PC-9 (cell line): ENCODE results near the gene NDUFS5. TPM values are rescaled to one million over a fixed set of nuclear protein-coding genes. Genes with fewer than 3 reads are reported as not detected.

Experiments used
- BruUV-seq: library from RNA; stranded (reverse); fragments of 400-500 nt; replicated peaks from 2 replicates; lab custom pipeline; 2021; lab: Mats Ljungman, UMichigan
- CTCF ChIA-PET: fragments of 300-600 bp; sonication (Branson Sonifier 250); formaldehyde crosslinking; loops from one replicate; lab custom pipeline; 2022; ENCODE audit warnings: antibody characterized with exemption; lab: Charles Lee
- POLR2A ChIA-PET: fragments of 300-600 bp; sonication (Branson Sonifier 250); formaldehyde crosslinking; loops from one replicate; lab custom pipeline; 2022; ENCODE audit warnings: antibody characterized with exemption; ENCODE audit not compliant: unreplicated experiment; lab: Charles Lee
- DNase-seq, 2 experiments: peaks; one replicate each; pipeline versions ENCODE4 v3.0.0 to v3.0.0-alpha.2; 2015 to 2022; ENCODE audit warnings: mixed read lengths in 1 of 2
- H2AFZ ChIP-seq: fragments of 200-600 bp; sonication (generic); 2 replicates; pipeline ENCODE4 v1.8.1; 2017; ENCODE audit warnings: antibody characterized with exemption
- H3F3A ChIP-seq: fragments of 200-600 bp; sonication (generic); 2 replicates; pipeline ENCODE4 v1.8.1; 2017; ENCODE audit warnings: antibody characterized with exemption, mild to moderate bottlenecking, low read depth; ENCODE audit not compliant: insufficient read depth
- H3K27ac ChIP-seq: fragments of 200-600 bp; sonication (generic); 2 replicates; pipeline ENCODE4 v1.6.1; 2016; ENCODE audit warnings: mixed run types
- H3K27me3 ChIP-seq: fragments of 200-600 bp; sonication (generic); 2 replicates; pipeline ENCODE4 v1.6.1; 2016; ENCODE audit warnings: low read depth, mixed run types; ENCODE audit not compliant: insufficient read depth
- H3K36me3 ChIP-seq: fragments of 200-600 bp; sonication (generic); 2 replicates; pipeline ENCODE4 v1.6.1; 2016; ENCODE audit warnings: low read depth, mixed run types
- H3K4me1 ChIP-seq: fragments of 200-600 bp; sonication (generic); replicated peaks from 2 replicates; pipeline ENCODE4 v1.6.1; 2016; ENCODE audit warnings: mixed run types; ENCODE audit not compliant: insufficient read depth
- H3K4me2 ChIP-seq: fragments of 200-600 bp; sonication (generic); 2 replicates; pipeline ENCODE4 v1.6.1; 2017; ENCODE audit warnings: mixed run types
- H3K4me3 ChIP-seq: fragments of 200-600 bp; sonication (generic); 2 replicates; pipeline ENCODE4 v1.6.1; 2016; ENCODE audit warnings: mixed run types
- H3K79me2 ChIP-seq: fragments of 200-600 bp; sonication (generic); 2 replicates; pipeline ENCODE4 v1.6.1; 2017; ENCODE audit warnings: low read depth, mixed run types
- H3K9me2 ChIP-seq: fragments of 200-600 bp; sonication (generic); 2 replicates; pipeline ENCODE4 v1.8.1; 2017; ENCODE audit warnings: mild to moderate bottlenecking; ENCODE audit not compliant: insufficient read depth
- H3K9me3 ChIP-seq: fragments of 200-600 bp; sonication (generic); 2 replicates; pipeline ENCODE4 v1.8.1; 2016; ENCODE audit warnings: low read depth; ENCODE audit not compliant: insufficient read depth
- H4K20me1 ChIP-seq: fragments of 200-600 bp; sonication (generic); 2 replicates; pipeline ENCODE4 v1.8.1; 2017; ENCODE audit not compliant: insufficient read depth
- EZH2 ChIP-seq: fragments of 200-600 bp; sonication (generic); IDR thresholded peaks from 2 replicates; pipeline ENCODE4 v1.8.0; 2017; ENCODE audit warnings: antibody characterized with exemption, low read depth
- intact Hi-C: fragments of 100-400 bp; cut with micrococcal nuclease; formaldehyde crosslinking; loops from one replicate; pipeline ENCODE4 v1.10.0; 2022; ENCODE audit not compliant: unreplicated experiment
- total RNA-seq: library from RNA; stranded (reverse); gene quantifications from 2 replicates; pipeline ENCODE4 v1.2.3, GENCODE V29; 2021
- TF ChIP-seq, protein P1 (sequence below): fragments of 200-600 bp; sonication (generic); conservative IDR thresholded peaks from 2 replicates; pipeline ENCODE4 v1.6.1; 2017; ENCODE audit warnings: mixed run types, antibody characterized with exemption, mild to moderate bottlenecking, moderate library complexity

NDUFS5 gene
- total RNA-seq, 1 experiment from 2014 or later, result 498 TPM

DNA sequence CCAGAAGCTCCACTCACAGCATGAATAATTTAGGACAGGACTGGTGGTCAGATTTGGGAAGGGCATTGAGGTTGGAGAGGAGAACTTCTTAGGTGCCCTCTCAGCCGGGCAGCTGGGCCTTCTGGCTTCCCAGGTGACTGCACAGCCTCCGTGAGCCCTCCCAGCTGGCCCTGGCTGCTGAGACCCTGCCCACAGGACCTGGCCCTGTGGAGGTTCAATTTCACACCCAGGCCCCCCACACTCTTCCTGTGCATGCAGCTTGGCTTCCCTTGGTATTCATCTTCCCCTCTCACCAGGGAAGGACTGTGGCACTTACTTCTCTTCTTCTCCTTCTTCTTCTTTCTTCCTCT lies 50.6 kb downstream of the NDUFS5 start:
- Histone ChIP-seq H2AFZ (no peak overlapping the region), H3K9me3 (no peaks in the 10 kb centered on the region), H4K20me1 (no peaks in the 10 kb centered on the region), H3K4me1 (no peaks in the 10 kb centered on the region), H3K4me3 (no peak overlapping the region), H3K27ac (no peak overlapping the region), H3K36me3 (no peaks in the 10 kb centered on the region), H3K79me2 (no peaks in the 10 kb centered on the region), H3K9me2 (no peaks in the 10 kb centered on the region), H3K27me3 (peaks cover 14% of the 10 kb centered on the region), H3K4me2 (no peak overlapping the region), H3F3A (peaks cover 6% of the 10 kb centered on the region; the same call in 1 of the 2 replicates)
- no peak for DNase-seq
- intact Hi-C loops, result no loop called here
- TF ChIP-seq, protein P1, sequence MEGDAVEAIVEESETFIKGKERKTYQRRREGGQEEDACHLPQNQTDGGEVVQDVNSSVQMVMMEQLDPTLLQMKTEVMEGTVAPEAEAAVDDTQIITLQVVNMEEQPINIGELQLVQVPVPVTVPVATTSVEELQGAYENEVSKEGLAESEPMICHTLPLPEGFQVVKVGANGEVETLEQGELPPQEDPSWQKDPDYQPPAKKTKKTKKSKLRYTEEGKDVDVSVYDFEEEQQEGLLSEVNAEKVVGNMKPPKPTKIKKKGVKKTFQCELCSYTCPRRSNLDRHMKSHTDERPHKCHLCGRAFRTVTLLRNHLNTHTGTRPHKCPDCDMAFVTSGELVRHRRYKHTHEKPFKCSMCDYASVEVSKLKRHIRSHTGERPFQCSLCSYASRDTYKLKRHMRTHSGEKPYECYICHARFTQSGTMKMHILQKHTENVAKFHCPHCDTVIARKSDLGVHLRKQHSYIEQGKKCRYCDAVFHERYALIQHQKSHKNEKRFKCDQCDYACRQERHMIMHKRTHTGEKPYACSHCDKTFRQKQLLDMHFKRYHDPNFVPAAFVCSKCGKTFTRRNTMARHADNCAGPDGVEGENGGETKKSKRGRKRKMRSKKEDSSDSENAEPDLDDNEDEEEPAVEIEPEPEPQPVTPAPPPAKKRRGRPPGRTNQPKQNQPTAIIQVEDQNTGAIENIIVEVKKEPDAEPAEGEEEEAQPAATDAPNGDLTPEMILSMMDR, result no peak
- no peak for TF ChIP-seq EZH2
- BruUV-seq, result no TSS peak
- ChIA-PET POLR2A (no interaction called here), CTCF (no interaction called here)

GRCh38 chr1:39080269-39080826 lies 54.2 kb downstream of the NDUFS5 start:
- no peaks in the 10 kb centered on the region for H3K9me2 ChIP-seq
- peaks cover 41% of the 10 kb centered on the region for H3K27me3 ChIP-seq
- CTCF ChIA-PET, result interaction anchor here (0.7 to 1.1 kb wide), 2 partner anchors 12 to 58 kb away, joined by 6 read pairs; no protein-coding TSS in a partner anchor
- no peak overlapping the region for H3K4me3 ChIP-seq
- POLR2A ChIA-PET, result no interaction called here
- no peaks in the 10 kb centered on the region for H3K9me3 ChIP-seq
- H2AFZ ChIP-seq, result no peak overlapping the region
- H3K36me3 ChIP-seq, result no peaks in the 10 kb centered on the region
- H3K4me1 ChIP-seq, result no peaks in the 10 kb centered on the region
- no peaks in the 10 kb centered on the region for H4K20me1 ChIP-seq
- DNase-seq, result no peak
- intact Hi-C loops, result no loop called here
- TF ChIP-seq, protein P1, result no peak
- TF ChIP-seq EZH2, result no peak
- H3K4me2 ChIP-seq, result peak overlapping the region; percentile 71; the same call in 1 of the 2 replicates
- BruUV-seq, result no TSS peak
- H3F3A ChIP-seq, result peaks cover 6% of the 10 kb centered on the region; the same call in 1 of the 2 replicates
- H3K79me2 ChIP-seq, result no peaks in the 10 kb centered on the region
- H3K27ac ChIP-seq, result no peak overlapping the region

GRCh38 chr1:39080831-39081270 lies 54.7 kb downstream of the NDUFS5 start:
- POLR2A ChIA-PET, result interaction anchor here (0.6 kb wide), 2 partner anchors 53 to 139 kb away, joined by 3 to 4 read pairs; partner anchors contain the start of gene RHBDL2
- Histone ChIP-seq H3K9me2 (no peaks in the 10 kb centered on the region), H3K79me2 (no peaks in the 10 kb centered on the region), H3F3A (peaks cover 6% of the 10 kb centered on the region; the same call in 1 of the 2 replicates), H3K4me2 (peak overlapping the region; percentile 71), H3K36me3 (no peaks in the 10 kb centered on the region), H2AFZ (no peak overlapping the region), H3K4me3 (peak overlapping the region; percentile 53; the same call in 1 of the 2 replicates), H4K20me1 (no peaks in the 10 kb centered on the region), H3K9me3 (no peaks in the 10 kb centered on the region), H3K4me1 (no peaks in the 10 kb centered on the region), H3K27ac (no peak overlapping the region), H3K27me3 (peaks cover 41% of the 10 kb centered on the region)
- CTCF ChIA-PET, result interaction anchor here (0.7 to 1.1 kb wide), 3 partner anchors 12 to 224 kb away, joined by 4 to 6 read pairs (median 6); no protein-coding TSS in a partner anchor
- intact Hi-C loops, result no loop called here
- no peak for DNase-seq
- TF ChIP-seq, protein P1, result no peak
- no peak for TF ChIP-seq EZH2
- BruUV-seq, result no TSS peak
